Parathyroid adenoma (tissue), 2 donors: ENCODE data around the gene NXN.
A peak's percentile ranks its signal among the peaks of the same experiment; 100 is the strongest.
"Not testable (repeated sequence)": the region's sequence is repeated elsewhere in the genome, so short reads cannot be mapped to it uniquely, and the experiment has no call there.

Source experiments
- H2AFZ ChIP-seq: fragments of 300-600 bp; sonication (generic); one replicate; pipeline ENCODE4 v1.7.0; 2017; ENCODE audit warnings: antibody characterized with exemption, mild to moderate bottlenecking
- H3K27ac ChIP-seq: fragments of 300-600 bp; sonication (generic); one replicate; pipeline ENCODE4 v1.7.0; 2017
- H3K27me3 ChIP-seq: fragments of 300-600 bp; sonication (generic); one replicate; pipeline ENCODE4 v1.7.0; 2017; ENCODE audit warnings: low read length; ENCODE audit not compliant: control insufficient read depth, insufficient read depth
- H3K36me3 ChIP-seq: fragments of 300-600 bp; sonication (generic); one replicate; pipeline ENCODE4 v1.7.0; 2017; ENCODE audit warnings: low read length; ENCODE audit not compliant: control insufficient read depth, insufficient read depth
- H3K4me1 ChIP-seq: fragments of 300-600 bp; sonication (generic); one replicate; pipeline ENCODE4 v1.7.0; 2017; ENCODE audit warnings: control low read depth
- H3K4me2 ChIP-seq: fragments of 300-600 bp; sonication (generic); one replicate; pipeline ENCODE4 v1.7.0; 2017; ENCODE audit warnings: low read length
- H3K4me3 ChIP-seq: fragments of 300-600 bp; sonication (generic); one replicate; pipeline ENCODE4 v1.7.0; 2017; ENCODE audit warnings: low read depth, low read length
- H3K79me2 ChIP-seq: fragments of 300-600 bp; sonication (generic); one replicate; pipeline ENCODE4 v1.7.0; 2017; ENCODE audit warnings: control low read depth
- H3K9ac ChIP-seq: fragments of 300-600 bp; sonication (generic); one replicate; pipeline ENCODE4 v1.7.0; 2017; ENCODE audit warnings: mild to moderate bottlenecking
- H3K9me3 ChIP-seq: fragments of 300-600 bp; sonication (generic); one replicate; pipeline ENCODE4 v1.7.0; 2017; ENCODE audit warnings: low read length; ENCODE audit not compliant: control insufficient read depth
- CTCF ChIP-seq: fragments of 300-600 bp; sonication (generic); IDR thresholded peaks from one replicate; pipeline ENCODE4 v1.7.0; 2017; ENCODE audit warnings: antibody characterized with exemption, mild to moderate bottlenecking
- donor health status: primary hyperparathyroidism.

NXN gene

GRCh38 chr17:750431-751037 is 229.0 kb downstream of the NXN start:
- no peaks in the 10 kb centered on the region for H3K27me3 ChIP-seq
- H3K4me3 ChIP-seq: no peak overlapping the region
- H3K9ac ChIP-seq: no peak overlapping the region
- H3K9me3 ChIP-seq: no peaks in the 10 kb centered on the region
- no peak for TF ChIP-seq CTCF
- H3K4me1 ChIP-seq: peaks cover 5% of the 10 kb centered on the region
- peak overlapping the region; percentile 99 for H3K4me2 ChIP-seq
- H3K36me3 ChIP-seq: no peaks in the 10 kb centered on the region
- H3K79me2 ChIP-seq: peaks cover 4% of the 10 kb centered on the region
- no peak overlapping the region for H2AFZ ChIP-seq
- H3K27ac ChIP-seq: no peak overlapping the region

GRCh38 chr17:749359-749758 is 230.2 kb downstream of the NXN start:
- not testable (repeated sequence) for H3K79me2 ChIP-seq, H3K9me3 ChIP-seq, H2AFZ ChIP-seq, H3K36me3 ChIP-seq, H3K27ac ChIP-seq, H3K4me1 ChIP-seq, H3K9ac ChIP-seq, H3K4me3 ChIP-seq, H3K4me2 ChIP-seq, H3K27me3 ChIP-seq
